Nephron progenitor cell (in vitro differentiated cells): Measurements from ENCODE around the gene SUFU.
"Not testable (repeated sequence)": the region's sequence is repeated elsewhere in the genome, so short reads cannot be mapped to it uniquely, and the experiment has no call there.

Experiments
- DNase-seq: peaks from one replicate; pipeline ENCODE4 v3.0.0; 2021
- H3K27ac Mint-ChIP-seq: 2 replicates; pipeline ENCODE4 v1.8.0; 2021; ENCODE audit warnings: mild to moderate bottlenecking, moderate library complexity, mixed read lengths
- H3K27me3 Mint-ChIP-seq: 2 replicates; pipeline ENCODE4 v1.8.0; 2021; ENCODE audit warnings: mild to moderate bottlenecking, low read depth, mixed read lengths; ENCODE audit not compliant: poor library complexity
- H3K36me3 Mint-ChIP-seq: 2 replicates; pipeline ENCODE4 v1.8.0; 2021; ENCODE audit warnings: low read depth, mixed read lengths
- H3K4me1 Mint-ChIP-seq: 2 replicates; pipeline ENCODE4 v1.8.0; 2021; ENCODE audit warnings: mixed read lengths
- H3K4me3 Mint-ChIP-seq: 2 replicates; pipeline ENCODE4 v1.8.0; 2021; ENCODE audit warnings: mild to moderate bottlenecking, moderate library complexity, mixed read lengths
- H3K9me3 Mint-ChIP-seq: 2 replicates; pipeline ENCODE4 v1.8.0; 2021; ENCODE audit warnings: mild to moderate bottlenecking, moderate library complexity, mixed read lengths
- TF ChIP-seq, protein P1 (sequence below): fragments of 200-600 bp; sonication (generic); IDR thresholded peaks from 2 replicates; pipeline ENCODE4 v1.5.0; 2021; ENCODE audit warnings: antibody characterized with exemption

SUFU gene

DNA sequence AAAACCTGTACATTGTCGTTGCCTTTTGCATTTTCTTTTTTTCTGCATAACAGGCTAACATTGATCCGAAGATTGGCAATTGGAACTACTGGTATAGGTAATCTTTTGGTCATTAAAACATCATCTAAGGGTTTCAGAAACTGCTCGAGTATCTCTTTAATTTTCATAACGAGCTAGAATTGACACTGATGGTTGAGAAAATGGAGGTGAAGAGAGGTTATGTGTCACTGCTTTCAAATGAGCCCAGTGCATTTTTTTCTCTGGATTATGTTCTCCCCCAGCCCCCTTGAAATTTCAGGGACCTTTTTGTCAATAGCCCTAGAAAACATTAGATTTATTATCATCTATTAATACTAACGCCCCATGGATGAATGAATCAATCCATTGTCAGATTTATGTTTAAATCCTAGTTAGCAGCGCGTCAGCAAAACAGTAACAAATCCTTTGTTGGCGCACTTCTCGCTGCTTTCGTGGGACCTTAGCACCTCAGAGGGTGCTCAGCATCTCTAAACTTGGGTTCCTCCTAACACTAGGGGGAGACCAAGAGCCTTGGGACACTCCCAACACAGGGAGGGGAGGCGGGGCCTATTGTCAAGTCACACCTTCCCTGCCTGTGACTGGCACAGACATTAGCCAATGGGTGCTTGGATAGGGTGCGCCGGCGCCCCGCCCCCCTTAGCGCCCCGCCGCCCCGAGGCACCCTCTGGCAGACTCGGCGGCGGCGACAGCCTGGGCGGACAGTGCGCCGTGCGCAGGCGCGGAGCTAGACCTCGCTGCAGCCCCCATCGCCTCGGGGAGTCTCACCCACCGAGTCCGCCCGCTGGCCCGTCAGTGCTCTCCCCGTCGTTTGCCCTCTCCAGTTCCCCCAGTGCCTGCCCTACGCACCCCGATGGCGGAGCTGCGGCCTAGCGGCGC is at the start of gene SUFU:
TSS of gene SUFU (plus strand) at position 709 of the 915 bp plus-strand sequence. CDS start at position 890, 181 bp downstream.
- TF ChIP-seq, protein P1, sequence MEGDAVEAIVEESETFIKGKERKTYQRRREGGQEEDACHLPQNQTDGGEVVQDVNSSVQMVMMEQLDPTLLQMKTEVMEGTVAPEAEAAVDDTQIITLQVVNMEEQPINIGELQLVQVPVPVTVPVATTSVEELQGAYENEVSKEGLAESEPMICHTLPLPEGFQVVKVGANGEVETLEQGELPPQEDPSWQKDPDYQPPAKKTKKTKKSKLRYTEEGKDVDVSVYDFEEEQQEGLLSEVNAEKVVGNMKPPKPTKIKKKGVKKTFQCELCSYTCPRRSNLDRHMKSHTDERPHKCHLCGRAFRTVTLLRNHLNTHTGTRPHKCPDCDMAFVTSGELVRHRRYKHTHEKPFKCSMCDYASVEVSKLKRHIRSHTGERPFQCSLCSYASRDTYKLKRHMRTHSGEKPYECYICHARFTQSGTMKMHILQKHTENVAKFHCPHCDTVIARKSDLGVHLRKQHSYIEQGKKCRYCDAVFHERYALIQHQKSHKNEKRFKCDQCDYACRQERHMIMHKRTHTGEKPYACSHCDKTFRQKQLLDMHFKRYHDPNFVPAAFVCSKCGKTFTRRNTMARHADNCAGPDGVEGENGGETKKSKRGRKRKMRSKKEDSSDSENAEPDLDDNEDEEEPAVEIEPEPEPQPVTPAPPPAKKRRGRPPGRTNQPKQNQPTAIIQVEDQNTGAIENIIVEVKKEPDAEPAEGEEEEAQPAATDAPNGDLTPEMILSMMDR, result peak; percentile 95
- no peaks in the 10 kb centered on the region for H3K27me3 Mint-ChIP-seq
- H3K36me3 Mint-ChIP-seq, result peaks cover 12% of the 10 kb centered on the region
- peak; percentile 99 for DNase-seq
- H3K9me3 Mint-ChIP-seq, result no peaks in the 10 kb centered on the region
- H3K4me1 Mint-ChIP-seq, result peaks cover 50% of the 10 kb centered on the region
- H3K4me3 Mint-ChIP-seq, result no peak within 1 kb of the TSS
- peak within 1 kb of the TSS; percentile 95 for H3K27ac Mint-ChIP-seq

DNA sequence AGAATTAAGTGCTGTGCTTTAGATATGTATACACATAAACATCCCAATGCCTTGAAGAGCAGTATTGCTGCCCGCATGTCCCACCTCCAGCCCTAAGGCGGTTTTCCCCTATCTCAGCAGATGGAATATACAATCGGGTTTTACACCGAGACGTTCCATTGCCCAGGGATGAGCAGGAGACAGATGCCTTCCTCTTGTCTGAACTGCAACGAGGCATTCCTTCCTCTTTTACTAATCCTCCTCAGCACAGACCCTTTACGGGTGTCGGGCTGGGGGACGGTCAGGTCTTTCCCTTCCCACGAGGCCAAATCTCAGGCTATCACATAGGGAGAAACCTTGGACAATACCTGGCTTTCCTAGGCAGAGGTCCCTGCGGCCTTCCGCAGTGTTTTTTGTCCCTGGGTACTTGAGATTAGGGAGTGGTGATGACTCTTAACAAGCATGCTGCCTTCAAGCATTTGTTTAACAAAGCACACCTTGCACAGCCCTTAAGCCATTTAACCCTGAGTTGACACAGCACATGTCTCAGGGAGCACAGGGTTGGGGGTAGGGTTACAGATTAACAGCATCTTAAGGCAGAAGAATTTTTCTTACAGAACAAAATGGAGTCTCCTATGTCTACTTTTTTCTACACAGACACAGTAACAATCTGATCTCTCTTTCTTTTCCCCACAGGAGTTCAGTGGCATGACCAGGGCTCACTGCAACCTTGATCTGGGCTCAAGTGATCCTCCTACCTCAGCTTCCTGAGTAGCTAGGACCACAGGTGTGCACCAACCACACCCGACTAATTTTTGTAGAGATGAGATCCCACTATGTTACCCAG is 48.9 kb upstream of the SUFU start:
- Mint-ChIP-seq H3K4me1 (peaks cover 40% of the 10 kb centered on the region), H3K27me3 (peaks cover 19% of the 10 kb centered on the region), H3K36me3 (peaks cover 15% of the 10 kb centered on the region)
- not testable (repeated sequence) for H3K4me3 Mint-ChIP-seq, DNase-seq, H3K9me3 Mint-ChIP-seq, H3K27ac Mint-ChIP-seq

DNA sequence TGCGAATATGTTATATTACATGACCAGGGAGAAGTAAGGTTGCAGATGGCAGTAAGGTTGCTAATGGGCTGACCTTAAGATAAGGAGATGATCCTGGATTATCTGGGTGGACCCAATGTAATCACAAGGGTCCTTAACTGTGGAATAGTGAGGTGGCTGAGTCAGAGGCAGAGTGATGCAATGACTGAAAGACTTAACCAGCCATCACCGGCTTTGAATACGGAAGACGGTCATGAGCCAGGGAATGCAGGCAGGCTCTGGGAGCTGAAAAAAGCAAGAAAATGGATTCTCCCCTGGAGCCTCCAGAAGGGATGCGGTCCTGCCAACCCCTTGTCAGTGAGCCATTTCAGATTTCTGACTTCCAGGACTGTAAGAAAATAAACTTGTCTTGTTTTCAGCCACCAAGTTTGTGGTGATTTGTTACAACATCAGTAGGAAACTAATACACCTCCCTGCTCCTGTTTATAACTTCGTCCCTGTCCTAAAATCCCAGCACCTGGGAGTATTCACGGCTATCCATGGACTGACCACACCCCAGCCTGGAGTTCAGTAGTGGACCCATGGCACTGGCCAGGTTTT is 47.8 kb upstream of the SUFU start:
- no peak for DNase-seq
- peaks cover 43% of the 10 kb centered on the region for H3K4me1 Mint-ChIP-seq
- peaks cover 18% of the 10 kb centered on the region for H3K27me3 Mint-ChIP-seq
- no peaks in the 10 kb centered on the region for H3K9me3 Mint-ChIP-seq
- no peak overlapping the region for H3K4me3 Mint-ChIP-seq
- peak overlapping the region; percentile 61 for H3K27ac Mint-ChIP-seq
- TF ChIP-seq, protein P1, result no peak
- H3K36me3 Mint-ChIP-seq, result peaks cover 15% of the 10 kb centered on the region

DNA sequence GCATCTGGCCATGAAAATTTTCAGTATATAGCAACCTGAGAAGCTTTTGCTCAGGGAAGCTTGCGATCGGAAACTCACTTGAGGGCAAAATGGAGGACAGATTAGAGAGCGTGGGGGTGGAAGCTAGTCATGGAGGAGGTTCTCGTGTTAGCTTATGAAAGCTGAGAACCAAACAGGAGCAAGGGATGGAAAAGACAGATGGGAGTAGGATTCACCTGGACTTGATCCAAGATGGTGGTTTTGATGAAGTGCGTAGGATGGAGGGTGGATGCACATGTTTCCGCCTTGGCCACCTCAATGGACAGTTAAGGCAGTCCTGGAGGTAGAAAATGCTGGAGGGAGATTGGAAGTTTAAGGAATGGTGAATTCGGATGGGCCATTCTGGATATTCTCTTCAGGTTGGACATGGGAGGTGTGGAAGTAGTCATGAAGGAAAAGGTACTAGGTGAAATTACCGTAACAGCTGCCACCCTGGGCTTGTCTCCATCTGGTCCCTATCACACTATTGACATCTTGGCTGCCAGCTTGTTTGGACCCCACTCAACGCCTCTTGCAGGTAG is 46.1 kb upstream of the SUFU start:
- no peak overlapping the region for H3K27ac Mint-ChIP-seq
- H3K4me3 Mint-ChIP-seq, result no peak overlapping the region
- TF ChIP-seq, protein P1, result no peak
- DNase-seq, result no peak
- H3K4me1 Mint-ChIP-seq, result peaks cover 53% of the 10 kb centered on the region
- peaks cover 13% of the 10 kb centered on the region for H3K36me3 Mint-ChIP-seq
- no peaks in the 10 kb centered on the region for H3K9me3 Mint-ChIP-seq
- peaks cover 26% of the 10 kb centered on the region for H3K27me3 Mint-ChIP-seq

DNA sequence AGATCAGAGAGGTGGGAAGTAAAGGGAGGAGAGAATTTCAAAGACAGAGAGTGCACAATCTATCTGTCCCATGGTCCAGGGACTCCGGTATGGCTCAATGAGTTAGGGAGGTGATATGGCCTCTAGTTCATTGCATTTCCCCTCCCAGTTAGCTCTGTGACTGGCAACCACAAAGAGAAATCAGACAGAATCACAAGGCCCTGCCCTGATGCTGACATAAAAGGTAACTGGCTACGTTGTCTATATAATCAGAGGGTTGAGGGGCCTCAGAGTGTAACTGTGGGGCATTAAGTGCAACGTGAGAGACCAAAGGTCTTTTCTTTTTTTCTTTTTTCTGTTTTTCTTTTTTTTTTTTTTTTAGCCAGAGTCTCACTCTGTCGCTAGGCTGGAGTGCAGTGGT is 45.1 kb upstream of the SUFU start:
- TF ChIP-seq, protein P1, result no peak
- H3K4me3 Mint-ChIP-seq, result peak overlapping the region; percentile 29
- no peak for DNase-seq
- H3K4me1 Mint-ChIP-seq, result peaks cover 53% of the 10 kb centered on the region
- peak overlapping the region; percentile 34 for H3K27ac Mint-ChIP-seq
- H3K27me3 Mint-ChIP-seq, result peaks cover 30% of the 10 kb centered on the region
- no peaks in the 10 kb centered on the region for H3K9me3 Mint-ChIP-seq
- H3K36me3 Mint-ChIP-seq, result peaks cover 4% of the 10 kb centered on the region

DNA sequence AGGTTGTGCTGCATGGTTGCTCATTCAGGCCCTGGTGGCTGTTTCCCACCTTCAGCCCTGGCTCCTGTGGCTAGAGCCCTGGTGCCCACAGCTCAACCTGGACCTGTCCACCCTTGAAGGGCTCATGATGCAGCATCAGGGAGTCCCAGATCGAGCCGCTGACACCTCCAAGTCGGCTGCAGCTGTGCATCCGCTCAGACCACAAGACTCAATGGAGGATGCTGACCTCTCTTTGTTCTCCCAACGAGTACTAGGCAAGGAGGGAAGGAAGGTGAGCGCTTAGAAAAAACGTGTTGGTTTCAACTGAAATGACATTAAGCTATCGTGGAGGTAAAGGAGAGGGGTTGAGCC is 43.0 kb upstream of the SUFU start:
- Mint-ChIP-seq H3K36me3 (peaks cover 2% of the 10 kb centered on the region), H3K9me3 (no peaks in the 10 kb centered on the region)

More for the DNA sequence above, 43.0 kb upstream of the SUFU start:
- no peak overlapping the region for H3K27ac Mint-ChIP-seq
- H3K27me3 Mint-ChIP-seq, result peaks cover 33% of the 10 kb centered on the region
- no peak for DNase-seq
- TF ChIP-seq, protein P1, result no peak
- H3K4me1 Mint-ChIP-seq, result peaks cover 47% of the 10 kb centered on the region
- peak overlapping the region; percentile 69 for H3K4me3 Mint-ChIP-seq
